ENCODE data around the gene EXPH5.
"Not testable (repeated sequence)": the region's sequence is repeated elsewhere in the genome, so short reads cannot be mapped to it uniquely, and the experiment has no call there.

EXPH5 gene

GRCh38 chr11:108601150-108601549 is 7.6 kb upstream of the EXPH5 start:
- DNase-seq (ENCODE audit: low read depth in 1 of 2, low spot score in 1 of 2), result no peak

GRCh38 chr11:108599978-108600377 is 6.4 kb upstream of the EXPH5 start:
- no peak for DNase-seq (ENCODE audit: low read depth in 1 of 2, low spot score in 1 of 2)

- DNase-seq (ENCODE audit: low read depth in 1 of 2, low spot score in 1 of 2), result no peak
These were observed 4.3 kb upstream of the EXPH5 start for GRCh38 chr11:108597736-108598355.

GRCh38 chr11:108596701-108597100 is 3.1 kb upstream of the EXPH5 start:
- DNase-seq (ENCODE audit: low read depth in 1 of 2, low spot score in 1 of 2), result no peak

GRCh38 chr11:108593923-108594434 is 411 bp upstream of the EXPH5 start:
- no peak for DNase-seq (ENCODE audit: low read depth in 1 of 2, low spot score in 1 of 2)

- peak in 1 of 2 donors; percentile 19 for DNase-seq (ENCODE audit: low read depth in 1 of 2, low spot score in 1 of 2)
These were observed 866 bp downstream of the EXPH5 start for GRCh38 chr11:108592591-108593213.

- no peak for DNase-seq (ENCODE audit: low read depth in 1 of 2, low spot score in 1 of 2)
These were observed 1.7 kb downstream of the EXPH5 start for GRCh38 chr11:108591893-108592292.

- DNase-seq (ENCODE audit: low read depth in 1 of 2, low spot score in 1 of 2), result no peak
These were observed 4.4 kb downstream of the EXPH5 start for GRCh38 chr11:108589136-108589535.

- no peak for DNase-seq (ENCODE audit: low read depth in 1 of 2, low spot score in 1 of 2)
These were observed 5.3 kb downstream of the EXPH5 start for GRCh38 chr11:108588287-108588686.

GRCh38 chr11:108587109-108587508 is 6.5 kb downstream of the EXPH5 start:
- no peak for DNase-seq (ENCODE audit: low read depth in 1 of 2, low spot score in 1 of 2)

- DNase-seq (ENCODE audit: low read depth in 1 of 2, low spot score in 1 of 2), result no peak
These were observed 7.0 kb downstream of the EXPH5 start for GRCh38 chr11:108586600-108586999.

- DNase-seq (ENCODE audit: low read depth in 1 of 2, low spot score in 1 of 2), result not testable (repeated sequence)
These were observed 7.4 kb downstream of the EXPH5 start for GRCh38 chr11:108586185-108586584.

- DNase-seq (ENCODE audit: low read depth in 1 of 2, low spot score in 1 of 2), result no peak
These were observed 8.6 kb downstream of the EXPH5 start for GRCh38 chr11:108584973-108585372.

GRCh38 chr11:108580645-108581044 is 12.9 kb downstream of the EXPH5 start:
- DNase-seq (ENCODE audit: low read depth in 1 of 2, low spot score in 1 of 2), result no peak

- no peak for DNase-seq (ENCODE audit: low read depth in 1 of 2, low spot score in 1 of 2)
These were observed 13.5 kb downstream of the EXPH5 start for GRCh38 chr11:108580043-108580442.

- DNase-seq (ENCODE audit: low read depth in 1 of 2, low spot score in 1 of 2), result no peak
These were observed 17.0 kb downstream of the EXPH5 start for GRCh38 chr11:108576523-108576922.

GRCh38 chr11:108574675-108575074 is 18.9 kb downstream of the EXPH5 start:
- DNase-seq (ENCODE audit: low read depth in 1 of 2, low spot score in 1 of 2), result no peak

- no peak for DNase-seq (ENCODE audit: low read depth in 1 of 2, low spot score in 1 of 2)
These were observed 22.6 kb downstream of the EXPH5 start for GRCh38 chr11:108571001-108571400.

GRCh38 chr11:108569896-108570295 is 23.7 kb downstream of the EXPH5 start:
- no peak for DNase-seq (ENCODE audit: low read depth in 1 of 2, low spot score in 1 of 2)

GRCh38 chr11:108568195-108568858 is 25.2 kb downstream of the EXPH5 start:
- no peak for DNase-seq (ENCODE audit: low read depth in 1 of 2, low spot score in 1 of 2)

GRCh38 chr11:108565653-108566052 is 27.9 kb downstream of the EXPH5 start:
- DNase-seq (ENCODE audit: low read depth in 1 of 2, low spot score in 1 of 2), result no peak
